NOMO-1 treated with DMSO at 0.1 percent for 48 hours (cell line): ENCODE data around the gene SGCD.

Experiments used
- DNase-seq: peaks from one replicate; lab custom pipeline; 2025; ENCODE audit not compliant: unreplicated experiment; lab: John Stamatoyannopoulos, UW

SGCD gene

DNA sequence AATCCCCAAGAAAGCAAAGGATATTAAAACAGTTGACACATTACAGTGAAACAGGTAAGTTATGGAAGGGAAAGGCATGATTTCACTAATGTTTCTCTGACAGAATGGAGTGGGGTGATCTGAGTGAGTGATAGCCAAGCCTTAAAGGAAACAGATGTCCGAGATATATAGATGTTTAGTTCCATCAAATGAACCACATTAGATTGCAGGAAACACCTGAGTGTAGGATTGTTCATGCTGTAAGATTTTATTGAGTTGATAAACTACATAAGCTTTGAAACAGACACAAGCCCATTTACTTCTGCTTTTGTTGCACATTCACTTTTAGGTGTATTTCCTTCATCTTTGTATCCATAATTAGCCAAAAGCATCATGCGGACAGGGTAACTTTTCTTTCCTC is 356.0 kb downstream of the SGCD start:
- no peak for DNase-seq

- no peak for DNase-seq
These were observed 356.5 kb downstream of the SGCD start for GRCh38 chr5:156683509-156683908.

- DNase-seq, result no peak
These were observed 357.3 kb downstream of the SGCD start for GRCh38 chr5:156684216-156684615.

- no peak for DNase-seq
These were observed 358.5 kb downstream of the SGCD start for GRCh38 chr5:156685481-156685880.

- DNase-seq, result no peak
These were observed 359.4 kb downstream of the SGCD start for GRCh38 chr5:156686380-156686779.

DNA sequence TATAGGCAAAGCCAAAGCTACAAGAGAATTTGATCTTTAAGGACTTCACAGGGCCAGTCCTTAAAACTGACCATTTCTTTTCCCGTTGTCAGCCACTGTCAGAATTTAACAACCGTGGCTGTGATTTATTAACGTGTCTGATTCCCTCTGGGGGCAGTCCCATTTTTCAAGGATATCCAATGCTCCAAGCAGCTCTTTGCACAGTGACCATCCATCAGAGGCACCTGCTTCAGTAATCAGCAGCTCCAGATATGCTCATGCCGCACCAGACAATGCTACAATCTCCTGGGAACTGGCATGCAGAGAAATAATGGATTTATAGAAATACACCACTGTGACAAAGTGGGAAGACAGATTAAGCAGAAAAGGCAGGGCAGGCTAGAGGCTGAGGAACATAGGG is 359.8 kb downstream of the SGCD start:
- DNase-seq, result no peak

DNA sequence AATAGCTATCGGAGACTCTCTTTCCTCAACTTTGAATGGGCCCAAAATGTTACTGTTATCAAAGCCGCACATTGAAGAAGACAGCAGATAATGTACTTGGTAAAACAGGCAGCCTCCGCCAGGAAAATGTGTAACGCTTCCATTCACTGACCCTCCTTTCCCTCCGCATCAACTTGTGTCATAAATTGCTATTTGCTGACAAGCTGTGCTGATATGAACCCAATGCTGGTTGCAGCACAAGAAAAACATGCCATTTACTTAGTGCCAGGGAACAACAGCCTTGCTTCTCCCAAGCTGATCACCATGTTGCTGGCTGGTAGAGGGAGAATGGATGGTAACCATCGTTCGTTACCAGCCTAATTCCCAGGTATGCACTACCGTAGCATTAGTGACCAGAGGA is 360.6 kb downstream of the SGCD start:
- no peak for DNase-seq

DNA sequence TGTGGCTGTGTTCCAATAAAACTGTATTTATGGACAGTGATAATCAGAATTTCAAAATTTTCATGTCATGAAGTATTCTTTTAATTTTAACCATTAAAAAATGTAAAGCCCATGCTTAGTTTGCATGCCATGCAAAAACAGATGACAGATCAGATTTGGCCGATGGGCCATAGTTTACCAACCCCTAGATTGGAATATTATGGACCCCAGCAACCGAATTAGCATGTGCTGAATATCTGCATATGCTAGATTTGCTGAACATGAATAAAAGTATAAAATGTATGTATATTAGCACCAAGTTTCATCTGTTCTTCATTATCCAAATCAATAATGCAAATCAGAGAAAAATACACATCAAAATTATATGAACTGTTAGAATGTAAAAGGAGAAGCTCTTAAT is 364.6 kb downstream of the SGCD start:
- no peak for DNase-seq

GRCh38 chr5:156693113-156693512 is 366.1 kb downstream of the SGCD start:
- no peak for DNase-seq

DNA sequence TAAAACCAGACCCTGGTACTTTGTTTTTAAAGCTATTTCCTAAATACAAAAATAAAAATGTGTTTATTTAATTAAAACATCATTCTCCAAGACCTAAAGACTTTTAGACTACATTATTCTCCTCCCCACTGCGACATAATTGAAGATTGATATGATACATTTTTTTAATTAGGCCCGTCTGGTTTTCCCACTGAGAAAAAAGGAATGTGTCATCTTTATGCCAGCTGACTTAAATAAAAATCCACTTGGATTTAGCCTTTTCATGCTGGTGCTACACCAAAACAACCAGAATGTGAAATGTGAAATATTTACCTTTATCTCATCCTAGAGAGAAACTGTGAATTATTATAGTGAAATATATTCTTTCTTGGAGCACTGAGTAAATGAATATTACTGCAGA is 367.6 kb downstream of the SGCD start:
- DNase-seq, result no peak

DNA sequence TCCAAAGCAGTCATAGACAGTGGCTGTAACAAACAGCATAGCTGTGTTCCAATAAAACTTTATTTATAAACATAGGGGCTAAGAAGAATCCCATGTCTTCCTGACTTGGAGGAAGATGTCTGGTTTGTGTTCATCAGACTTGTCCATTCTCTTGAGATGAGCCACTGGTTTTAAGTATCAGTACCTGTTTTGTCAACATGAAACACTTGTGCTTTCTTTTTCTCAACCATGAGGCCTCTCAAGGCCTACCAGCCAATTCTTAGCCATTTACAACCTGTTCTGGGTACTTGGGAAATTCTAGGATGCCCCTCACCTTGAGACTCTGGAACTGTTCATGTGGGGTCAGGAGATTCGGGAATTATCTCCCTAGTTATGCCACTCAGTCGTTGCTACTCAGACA is 368.8 kb downstream of the SGCD start:
- no peak for DNase-seq

- no peak for DNase-seq
These were observed 371.4 kb downstream of the SGCD start for GRCh38 chr5:156698323-156698722.

- DNase-seq, result no peak
These were observed 372.2 kb downstream of the SGCD start for GRCh38 chr5:156699147-156699546.

DNA sequence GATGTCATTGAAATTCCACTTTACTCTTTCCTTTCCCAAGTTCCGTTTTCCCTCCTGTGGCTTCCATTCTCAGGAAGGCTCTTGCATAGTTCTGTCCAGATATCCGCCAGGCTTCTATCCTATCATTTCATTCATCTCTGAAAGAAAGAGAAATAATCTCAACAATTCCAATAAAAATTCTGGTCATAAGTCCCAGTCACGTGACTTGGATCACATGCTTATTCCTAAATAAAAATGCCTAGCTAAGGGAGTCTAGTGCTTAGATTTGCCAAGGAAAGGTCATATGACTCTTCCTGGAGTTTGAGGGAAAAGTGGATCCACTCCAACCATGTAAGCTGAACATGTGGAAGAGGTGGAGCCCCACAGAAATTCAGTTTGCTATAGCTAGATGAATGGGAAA is 377.2 kb downstream of the SGCD start:
- DNase-seq, result no peak

DNA sequence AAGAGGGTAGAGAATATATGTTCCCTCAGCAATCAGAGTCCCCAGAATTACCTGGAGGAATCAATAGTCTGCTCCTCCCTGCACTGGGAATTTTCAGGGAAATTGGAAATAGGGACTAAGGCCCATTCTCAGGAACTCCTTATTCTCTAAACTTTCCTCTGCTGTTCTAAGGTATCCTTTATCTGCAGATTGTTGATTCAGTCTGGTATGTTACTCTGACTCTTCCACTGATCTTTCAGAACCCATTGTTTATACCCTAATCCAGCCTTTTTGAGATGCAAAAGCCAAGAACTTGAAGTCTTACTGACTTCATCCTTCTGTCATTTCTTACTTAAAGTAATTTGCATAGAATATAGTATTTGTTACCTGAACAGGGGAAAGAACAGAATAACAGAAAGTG is 379.7 kb downstream of the SGCD start:
- no peak for DNase-seq

- DNase-seq, result no peak
These were observed 380.8 kb downstream of the SGCD start for GRCh38 chr5:156707750-156708149.

- DNase-seq, result no peak
These were observed 388.3 kb downstream of the SGCD start for GRCh38 chr5:156715287-156715686.

- DNase-seq, result no peak
These were observed 389.8 kb downstream of the SGCD start for GRCh38 chr5:156716591-156717380.

DNA sequence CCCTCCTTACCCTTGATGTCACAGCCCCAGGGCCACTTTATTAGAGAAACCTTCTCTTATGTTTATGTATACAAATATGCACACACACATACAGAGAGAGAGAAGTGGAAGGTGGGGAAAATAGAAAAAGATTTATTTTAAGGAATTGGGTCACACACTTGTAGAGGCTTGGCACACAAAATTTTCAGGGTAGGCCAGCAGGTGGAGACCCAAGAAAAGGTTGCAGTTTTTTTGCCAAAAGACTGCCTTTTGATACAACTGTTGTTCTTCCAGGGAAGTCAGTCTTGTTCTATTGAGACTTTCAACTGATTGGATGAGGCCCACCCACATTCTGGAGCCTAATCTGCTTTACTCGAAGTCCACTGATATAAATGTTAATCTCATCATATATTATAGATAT is 392.0 kb downstream of the SGCD start:
- DNase-seq, result no peak

- DNase-seq, result no peak
These were observed 395.4 kb downstream of the SGCD start for GRCh38 chr5:156722358-156722757.

DNA sequence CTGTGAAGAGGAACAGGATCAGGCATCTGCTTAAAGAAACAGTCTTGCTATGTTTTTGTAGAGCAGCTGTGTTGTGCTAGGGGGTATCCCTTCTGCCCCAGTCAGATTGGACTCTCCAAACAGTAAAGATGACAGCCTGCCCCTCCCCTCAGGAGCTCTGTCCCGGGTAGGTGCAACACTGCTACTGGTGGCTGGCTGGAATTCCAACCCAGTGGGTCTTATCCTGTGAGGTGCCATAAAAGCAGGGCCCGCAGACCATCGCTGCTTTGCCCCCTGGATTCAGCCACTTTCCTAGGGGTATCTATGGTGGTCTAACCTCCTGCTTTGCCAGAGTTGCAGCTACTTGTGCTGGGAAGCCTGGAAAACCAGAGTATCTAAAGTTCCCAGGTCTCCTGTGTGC is 408.5 kb downstream of the SGCD start:
- DNase-seq, result no peak

DNA sequence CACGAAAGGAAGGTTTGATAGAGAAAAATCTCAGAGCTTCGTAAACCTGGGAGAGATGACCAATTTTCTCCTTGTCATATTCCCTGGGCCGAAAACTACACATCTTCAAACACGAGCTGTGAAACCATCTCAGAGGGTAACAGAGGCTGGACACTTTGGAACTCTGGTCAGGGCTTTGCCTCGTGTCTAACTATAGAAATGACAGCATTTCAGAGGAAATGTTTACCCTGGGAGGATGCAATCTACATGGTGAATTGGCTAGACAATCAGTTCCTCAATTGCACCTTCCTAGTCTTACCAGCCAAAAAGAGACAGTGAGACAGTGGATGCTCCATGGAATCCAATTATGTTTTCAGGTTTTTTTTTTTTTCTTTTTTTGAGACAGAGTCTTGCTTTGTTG is 414.6 kb downstream of the SGCD start:
- DNase-seq, result no peak

DNA sequence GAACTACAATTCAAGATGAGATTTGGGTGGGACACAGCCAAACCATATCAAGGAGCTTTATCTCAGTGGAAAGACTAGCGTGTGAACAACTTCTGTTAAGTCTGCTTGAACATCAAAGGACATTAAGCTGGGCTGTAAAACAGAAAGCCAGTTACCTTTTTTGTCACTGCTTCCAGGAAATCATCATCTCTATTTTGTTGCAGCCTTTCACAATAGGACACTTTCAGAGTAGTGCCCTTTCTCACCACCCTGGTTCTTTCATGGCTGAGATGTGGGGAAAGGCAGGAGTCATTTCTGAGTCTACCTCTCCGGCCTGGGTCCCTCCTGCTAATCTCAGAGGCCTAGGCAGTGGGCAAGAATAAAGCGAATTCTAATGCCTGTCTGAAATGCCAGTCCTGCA is 426.9 kb downstream of the SGCD start:
- DNase-seq, result no peak
